Osteocyte (in vitro differentiated cells): ENCODE results near the gene CDH4. TPM values are rescaled to one million over a fixed set of nuclear protein-coding genes. Genes with fewer than 3 reads are reported as not detected.

Source experiments
- DNase-seq: peaks from one replicate; pipeline ENCODE4 v3.0.0; 2021; ENCODE audit warnings: mixed read lengths; ENCODE audit not compliant: unreplicated experiment; ENCODE audit errors: extremely low spot score
- H3K27ac Mint-ChIP-seq: one replicate; pipeline ENCODE4 v1.8.0; 2021; ENCODE audit warnings: mild to moderate bottlenecking, mixed read lengths; ENCODE audit not compliant: unreplicated experiment
- H3K27me3 Mint-ChIP-seq: one replicate; pipeline ENCODE4 v1.8.0; 2021; ENCODE audit warnings: mixed read lengths; ENCODE audit not compliant: unreplicated experiment
- H3K36me3 Mint-ChIP-seq: one replicate; pipeline ENCODE4 v1.8.0; 2021; ENCODE audit warnings: mixed read lengths; ENCODE audit not compliant: unreplicated experiment
- H3K4me1 Mint-ChIP-seq: one replicate; pipeline ENCODE4 v1.8.0; 2021; ENCODE audit warnings: mixed read lengths; ENCODE audit not compliant: unreplicated experiment
- H3K4me3 Mint-ChIP-seq: one replicate; pipeline ENCODE4 v1.8.0; 2021; ENCODE audit warnings: mild to moderate bottlenecking, moderate library complexity, mixed read lengths; ENCODE audit not compliant: unreplicated experiment
- H3K9me3 Mint-ChIP-seq: one replicate; pipeline ENCODE4 v1.8.0; 2021; ENCODE audit warnings: mixed read lengths; ENCODE audit not compliant: unreplicated experiment
- total RNA-seq: library from RNA; stranded (reverse); gene quantifications from 2 replicates; pipeline ENCODE4 v1.2.1, GENCODE V29; 2021
- TF ChIP-seq, protein P1 (sequence below): fragments of 200-600 bp; sonication (generic); IDR thresholded peaks from 2 replicates; pipeline ENCODE4 v1.5.0; 2021; ENCODE audit warnings: antibody characterized with exemption, mild to moderate bottlenecking, moderate library complexity

The CDH4 gene
- total RNA-seq, 1 donor from 2014 or later: 1.3 TPM

DNA sequence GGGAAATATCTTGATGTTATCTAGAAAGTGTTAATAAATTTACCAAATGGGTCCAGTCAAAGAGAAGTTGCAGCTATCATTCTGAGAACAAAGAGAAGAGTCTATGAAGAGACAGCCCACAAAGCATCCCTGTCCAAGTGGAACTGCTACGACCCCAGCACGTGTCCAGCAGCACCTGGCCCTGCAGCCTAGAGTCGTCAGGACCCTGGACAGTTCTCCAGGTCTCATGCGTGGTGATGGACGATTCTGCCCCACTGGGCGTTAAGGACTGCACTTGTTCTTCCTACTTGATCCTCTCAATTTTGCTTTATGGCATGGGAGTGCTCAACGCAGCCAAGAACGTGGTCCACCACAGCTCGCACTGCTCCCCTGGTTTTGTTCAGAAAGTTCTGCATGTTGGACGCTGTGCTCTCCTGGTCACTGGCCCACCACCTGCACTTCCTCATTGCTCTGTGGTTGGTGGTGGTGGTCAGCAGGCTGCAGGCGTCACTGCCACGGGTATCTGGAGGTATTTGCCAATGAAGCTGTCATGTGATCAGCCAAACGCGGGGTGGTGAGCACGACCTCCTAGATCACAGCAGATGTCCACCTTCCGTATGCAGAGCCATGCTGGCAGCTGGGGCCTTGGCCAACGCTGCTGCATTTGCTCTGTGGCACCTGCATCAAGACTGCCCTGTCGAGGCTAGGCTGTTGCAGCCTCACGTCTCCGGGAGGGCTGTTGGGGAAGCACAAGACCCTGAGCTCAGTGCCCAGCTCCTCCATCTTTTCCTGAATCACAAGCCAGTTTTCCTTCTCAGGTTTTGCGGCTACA is 356.4 kb downstream of the CDH4 start:
- no peaks in the 10 kb centered on the region for H3K36me3 Mint-ChIP-seq
- H3K4me3 Mint-ChIP-seq: no peak overlapping the region
- peaks cover 2% of the 10 kb centered on the region for H3K27me3 Mint-ChIP-seq
- no peak for DNase-seq
- TF ChIP-seq, protein P1, sequence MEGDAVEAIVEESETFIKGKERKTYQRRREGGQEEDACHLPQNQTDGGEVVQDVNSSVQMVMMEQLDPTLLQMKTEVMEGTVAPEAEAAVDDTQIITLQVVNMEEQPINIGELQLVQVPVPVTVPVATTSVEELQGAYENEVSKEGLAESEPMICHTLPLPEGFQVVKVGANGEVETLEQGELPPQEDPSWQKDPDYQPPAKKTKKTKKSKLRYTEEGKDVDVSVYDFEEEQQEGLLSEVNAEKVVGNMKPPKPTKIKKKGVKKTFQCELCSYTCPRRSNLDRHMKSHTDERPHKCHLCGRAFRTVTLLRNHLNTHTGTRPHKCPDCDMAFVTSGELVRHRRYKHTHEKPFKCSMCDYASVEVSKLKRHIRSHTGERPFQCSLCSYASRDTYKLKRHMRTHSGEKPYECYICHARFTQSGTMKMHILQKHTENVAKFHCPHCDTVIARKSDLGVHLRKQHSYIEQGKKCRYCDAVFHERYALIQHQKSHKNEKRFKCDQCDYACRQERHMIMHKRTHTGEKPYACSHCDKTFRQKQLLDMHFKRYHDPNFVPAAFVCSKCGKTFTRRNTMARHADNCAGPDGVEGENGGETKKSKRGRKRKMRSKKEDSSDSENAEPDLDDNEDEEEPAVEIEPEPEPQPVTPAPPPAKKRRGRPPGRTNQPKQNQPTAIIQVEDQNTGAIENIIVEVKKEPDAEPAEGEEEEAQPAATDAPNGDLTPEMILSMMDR: no peak
- no peaks in the 10 kb centered on the region for H3K4me1 Mint-ChIP-seq
- H3K9me3 Mint-ChIP-seq: no peaks in the 10 kb centered on the region
- no peak overlapping the region for H3K27ac Mint-ChIP-seq

DNA sequence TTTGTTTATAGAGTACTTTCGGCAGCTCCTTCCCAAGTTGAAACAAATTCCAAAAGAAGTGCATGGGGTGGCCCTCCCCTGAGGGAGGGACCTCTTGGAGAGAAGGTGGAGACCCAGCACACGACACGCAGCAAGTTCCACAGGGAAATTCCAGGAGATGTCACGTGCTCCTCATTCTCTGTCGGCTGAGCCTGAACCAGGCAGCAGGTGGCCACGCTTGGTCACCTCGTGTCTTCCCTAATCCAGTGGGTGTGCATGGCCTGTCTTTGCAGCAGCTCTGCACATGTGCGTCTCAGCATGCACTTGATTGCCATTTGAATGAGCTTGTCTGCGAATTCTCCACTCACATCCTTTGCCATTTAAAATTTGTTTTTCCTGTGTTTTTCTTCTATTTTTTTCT is 357.4 kb downstream of the CDH4 start:
- Mint-ChIP-seq H3K27ac (no peak overlapping the region), H3K36me3 (no peaks in the 10 kb centered on the region), H3K4me1 (no peaks in the 10 kb centered on the region), H3K9me3 (no peaks in the 10 kb centered on the region), H3K4me3 (no peak overlapping the region), H3K27me3 (peaks cover 2% of the 10 kb centered on the region)
- TF ChIP-seq, protein P1: no peak
- no peak for DNase-seq

DNA sequence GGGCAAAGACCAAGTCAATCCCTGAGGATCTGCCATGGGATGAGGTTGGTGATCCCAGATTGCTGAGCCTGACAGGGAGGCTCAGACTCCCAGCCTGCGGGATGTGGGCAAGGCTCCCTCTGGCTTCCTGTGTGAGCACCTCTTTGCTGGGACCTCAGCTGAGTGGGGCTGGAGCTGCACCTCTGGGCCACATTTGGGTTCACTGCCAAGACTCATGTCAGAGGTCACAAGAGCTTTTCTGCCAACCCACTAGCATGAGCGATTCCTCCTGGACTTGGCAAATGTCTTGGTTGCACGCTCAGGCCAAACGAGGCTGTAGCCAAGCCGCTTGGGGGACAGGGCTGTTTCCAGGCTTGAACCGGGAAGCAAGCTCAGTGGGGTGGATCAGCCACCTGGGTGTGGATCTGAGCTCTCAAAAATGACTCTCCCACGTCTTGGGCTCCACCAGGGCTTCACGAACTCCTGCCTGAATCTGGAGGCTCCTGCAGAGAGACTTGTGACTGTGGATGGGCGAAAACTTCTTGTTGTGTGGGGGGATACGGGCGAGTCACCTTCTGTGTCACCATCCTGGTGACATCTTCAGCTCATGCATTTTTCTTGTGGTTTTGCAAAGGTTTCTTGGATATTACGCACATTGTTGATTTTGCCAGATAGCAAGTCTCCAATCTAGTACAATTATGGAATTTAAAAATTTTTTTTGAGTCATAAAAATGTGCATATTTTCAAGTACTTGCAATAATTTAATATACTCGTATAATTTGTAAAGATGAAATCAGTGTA is 359.5 kb downstream of the CDH4 start:
- Mint-ChIP-seq H3K9me3 (no peaks in the 10 kb centered on the region), H3K4me3 (no peak overlapping the region), H3K27ac (no peak overlapping the region), H3K27me3 (no peaks in the 10 kb centered on the region), H3K4me1 (no peaks in the 10 kb centered on the region), H3K36me3 (no peaks in the 10 kb centered on the region)
- TF ChIP-seq, protein P1: no peak
- DNase-seq: no peak

DNA sequence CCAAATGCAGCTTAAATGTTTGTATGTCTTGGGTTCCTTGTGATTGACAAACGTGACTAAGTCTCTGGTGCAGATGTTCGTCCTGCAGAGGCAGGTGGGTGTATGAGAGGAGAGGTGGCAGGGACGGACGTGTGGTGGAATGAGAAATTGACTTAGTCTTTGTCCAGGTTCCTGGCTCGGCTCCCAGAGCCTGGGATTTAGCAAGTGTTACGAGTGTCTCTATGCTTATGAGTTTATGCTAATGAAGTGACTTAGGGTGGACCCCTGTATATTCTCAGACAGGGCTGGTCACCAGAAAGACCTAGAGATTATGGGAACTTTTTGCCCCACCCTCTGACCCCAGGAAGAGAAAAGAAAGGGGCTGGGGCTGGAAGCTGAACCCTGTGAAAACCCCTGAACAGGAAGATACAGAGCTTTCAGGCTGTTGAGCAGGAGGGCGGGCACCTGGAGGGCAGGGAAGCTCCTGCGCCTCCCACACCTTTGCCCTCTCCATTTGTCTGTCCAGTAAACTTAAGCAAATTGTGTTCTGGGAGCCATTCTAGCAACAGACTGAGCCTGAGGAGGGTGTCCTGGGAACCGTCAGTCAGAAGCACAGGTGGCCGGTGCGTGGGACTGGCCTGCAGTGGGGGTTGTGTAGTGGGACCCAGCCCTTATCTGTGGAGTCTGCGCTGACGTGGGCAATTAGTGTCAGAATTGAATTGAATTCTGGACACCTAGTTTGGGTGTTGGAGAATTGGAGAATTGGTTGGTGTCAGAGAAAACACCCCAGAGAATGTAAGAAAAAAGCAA is 362.1 kb downstream of the CDH4 start:
- Mint-ChIP-seq H3K27me3 (no peaks in the 10 kb centered on the region), H3K27ac (no peak overlapping the region), H3K36me3 (no peaks in the 10 kb centered on the region), H3K4me1 (no peaks in the 10 kb centered on the region), H3K4me3 (no peak overlapping the region), H3K9me3 (peaks cover 3% of the 10 kb centered on the region)
- no peak for DNase-seq
- TF ChIP-seq, protein P1: no peak
